Measurements from ENCODE around the gene EVA1B.
A peak's percentile ranks its signal among the peaks of the same experiment; 100 is the strongest.

DNA sequence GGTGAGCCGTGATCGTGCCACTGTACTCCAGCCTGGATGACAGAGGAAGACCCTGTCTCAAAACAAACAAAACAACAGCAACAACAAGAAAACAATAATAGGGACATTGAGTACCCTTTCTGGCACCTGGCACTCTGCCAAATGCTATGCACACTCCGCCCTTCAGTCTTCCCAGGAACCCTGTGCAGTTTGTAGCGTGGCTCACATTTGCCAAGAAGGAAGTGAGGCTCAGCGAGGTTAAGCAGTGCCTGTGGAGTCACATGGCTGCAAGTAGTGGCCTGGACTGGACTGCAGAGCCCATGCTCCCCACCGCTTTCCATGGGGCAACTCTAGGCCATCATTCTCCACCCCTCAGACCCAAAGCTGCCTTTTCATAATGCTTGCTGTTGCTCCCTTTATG lies 5.3 kb upstream of the EVA1B start:
- TF ChIP-seq, protein P1, sequence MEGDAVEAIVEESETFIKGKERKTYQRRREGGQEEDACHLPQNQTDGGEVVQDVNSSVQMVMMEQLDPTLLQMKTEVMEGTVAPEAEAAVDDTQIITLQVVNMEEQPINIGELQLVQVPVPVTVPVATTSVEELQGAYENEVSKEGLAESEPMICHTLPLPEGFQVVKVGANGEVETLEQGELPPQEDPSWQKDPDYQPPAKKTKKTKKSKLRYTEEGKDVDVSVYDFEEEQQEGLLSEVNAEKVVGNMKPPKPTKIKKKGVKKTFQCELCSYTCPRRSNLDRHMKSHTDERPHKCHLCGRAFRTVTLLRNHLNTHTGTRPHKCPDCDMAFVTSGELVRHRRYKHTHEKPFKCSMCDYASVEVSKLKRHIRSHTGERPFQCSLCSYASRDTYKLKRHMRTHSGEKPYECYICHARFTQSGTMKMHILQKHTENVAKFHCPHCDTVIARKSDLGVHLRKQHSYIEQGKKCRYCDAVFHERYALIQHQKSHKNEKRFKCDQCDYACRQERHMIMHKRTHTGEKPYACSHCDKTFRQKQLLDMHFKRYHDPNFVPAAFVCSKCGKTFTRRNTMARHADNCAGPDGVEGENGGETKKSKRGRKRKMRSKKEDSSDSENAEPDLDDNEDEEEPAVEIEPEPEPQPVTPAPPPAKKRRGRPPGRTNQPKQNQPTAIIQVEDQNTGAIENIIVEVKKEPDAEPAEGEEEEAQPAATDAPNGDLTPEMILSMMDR (IDR thresholded peaks at IDR 0.05; ENCODE audit: extremely low read depth in 1 of 2, insufficient read depth in 1 of 2, low read depth in 1 of 2, low read length in 2 of 2), result no peak
- TF ChIP-seq POLR2A (IDR thresholded peaks at IDR 0.05; ENCODE audit: low read depth, low read length) (no peak), JUN (IDR thresholded peaks at IDR 0.05; ENCODE audit: borderline replicate concordance, insufficient read depth, insufficient read length, low read depth) (no peak), POLR2AphosphoS5 (IDR thresholded peaks at IDR 0.05; ENCODE audit: insufficient read depth, low read depth, low read length) (peak; percentile 25), EZH2 (IDR thresholded peaks at IDR 0.05; ENCODE audit: borderline replicate concordance, low read depth, low read length, severe bottlenecking) (no peak), MYC (IDR thresholded peaks at IDR 0.05; ENCODE audit: low read depth, low read length) (peak; percentile 76)
- TF ChIP-seq, protein P2, sequence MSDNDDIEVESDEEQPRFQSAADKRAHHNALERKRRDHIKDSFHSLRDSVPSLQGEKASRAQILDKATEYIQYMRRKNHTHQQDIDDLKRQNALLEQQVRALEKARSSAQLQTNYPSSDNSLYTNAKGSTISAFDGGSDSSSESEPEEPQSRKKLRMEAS (IDR thresholded peaks at IDR 0.05; ENCODE audit: insufficient read depth, insufficient read length), result peak; percentile 60

All from endothelial cell of umbilical vein (primary cell).